ENCODE data around the gene CDH13. TPM values are rescaled to one million over a fixed set of nuclear protein-coding genes. Genes with fewer than 3 reads are reported as not detected.

CDH13 gene
- total RNA-seq, 1 donor from 2014 or later: 20.9 TPM

GRCh38 chr16:83270061-83270460, 643.3 kb downstream of the CDH13 start:
- no peaks in the 10 kb centered on the region for H3K9me3 ChIP-seq (ENCODE audit: control insufficient read depth in 3 of 3, low read length in 3 of 3)
- H3K27ac ChIP-seq (ENCODE audit: low read depth, low read length): no peak overlapping the region
- H3K9ac ChIP-seq (ENCODE audit: low read depth in 1 of 3, low read length in 3 of 3): no peak overlapping the region
- H3K4me1 ChIP-seq (ENCODE audit: control insufficient read depth in 3 of 3, insufficient read depth in 3 of 3, low read length in 3 of 3): peaks cover 5 to 20% (median 9%) of the 10 kb centered on the region in 3 donors
- no peaks in the 10 kb centered on the region for H3K27me3 ChIP-seq (ENCODE audit: control insufficient read depth in 3 of 3, insufficient read depth in 3 of 3, low read length in 3 of 3)
- no peak overlapping the region for H3K4me3 ChIP-seq (ENCODE audit: low read length in 3 of 3)
- H3K36me3 ChIP-seq (ENCODE audit: control insufficient read depth in 3 of 3, insufficient read depth in 3 of 3, low read length in 3 of 3): no peaks in the 10 kb centered on the region

- Histone ChIP-seq H3K27me3 (ENCODE audit: control insufficient read depth in 3 of 3, insufficient read depth in 3 of 3, low read length in 3 of 3) (no peaks in the 10 kb centered on the region), H3K9me3 (ENCODE audit: control insufficient read depth in 3 of 3, low read length in 3 of 3) (no peaks in the 10 kb centered on the region), H3K4me1 (ENCODE audit: control insufficient read depth in 3 of 3, insufficient read depth in 3 of 3, low read length in 3 of 3) (peaks cover 5 to 20% (median 9%) of the 10 kb centered on the region in 3 donors), H3K4me3 (ENCODE audit: low read length in 3 of 3) (no peak overlapping the region), H3K9ac (ENCODE audit: low read depth in 1 of 3, low read length in 3 of 3) (no peak overlapping the region), H3K27ac (ENCODE audit: low read depth, low read length) (no peak overlapping the region), H3K36me3 (ENCODE audit: control insufficient read depth in 3 of 3, insufficient read depth in 3 of 3, low read length in 3 of 3) (no peaks in the 10 kb centered on the region)
These were observed 643.9 kb downstream of the CDH13 start for GRCh38 chr16:83270640-83271039.

GRCh38 chr16:83271123-83271522, 644.4 kb downstream of the CDH13 start:
- no peak overlapping the region for H3K27ac ChIP-seq (ENCODE audit: low read depth, low read length)
- H3K4me1 ChIP-seq (ENCODE audit: control insufficient read depth in 3 of 3, insufficient read depth in 3 of 3, low read length in 3 of 3): peaks cover 5 to 20% (median 9%) of the 10 kb centered on the region in 3 donors
- no peak overlapping the region for H3K9ac ChIP-seq (ENCODE audit: low read depth in 1 of 3, low read length in 3 of 3)
- H3K4me3 ChIP-seq (ENCODE audit: low read length in 3 of 3): no peak overlapping the region
- H3K36me3 ChIP-seq (ENCODE audit: control insufficient read depth in 3 of 3, insufficient read depth in 3 of 3, low read length in 3 of 3): no peaks in the 10 kb centered on the region
- H3K9me3 ChIP-seq (ENCODE audit: control insufficient read depth in 3 of 3, low read length in 3 of 3): no peaks in the 10 kb centered on the region
- no peaks in the 10 kb centered on the region for H3K27me3 ChIP-seq (ENCODE audit: control insufficient read depth in 3 of 3, insufficient read depth in 3 of 3, low read length in 3 of 3)

DNA sequence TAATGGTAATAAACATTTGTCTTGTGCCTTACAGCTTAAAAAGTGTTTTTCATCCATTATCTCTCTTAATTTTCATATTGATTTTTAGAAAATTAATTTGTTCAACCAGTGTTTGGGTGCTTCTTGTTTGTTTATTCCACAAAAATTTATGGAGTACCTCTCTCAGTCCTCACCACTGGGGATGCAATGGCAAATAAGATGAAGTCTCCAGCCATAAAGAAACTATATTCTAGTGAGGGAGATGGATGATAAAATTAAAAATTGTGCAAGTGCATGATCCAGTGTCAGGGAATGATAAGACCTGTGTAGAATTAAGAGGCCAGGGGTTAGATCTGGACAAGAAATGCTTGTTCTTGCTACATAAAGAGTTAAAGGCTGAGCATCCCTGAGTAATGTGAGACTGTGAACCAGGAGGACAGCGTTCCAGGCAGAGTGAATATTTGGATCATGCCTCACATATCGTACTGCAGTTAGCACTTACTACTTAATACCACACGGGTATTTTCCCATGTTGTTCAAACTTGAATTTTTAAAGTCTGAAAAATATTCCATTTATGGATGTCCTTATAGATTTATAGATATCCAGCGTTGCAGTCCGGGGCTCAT, 645.3 kb downstream of the CDH13 start:
- H3K9me3 ChIP-seq (ENCODE audit: control insufficient read depth in 3 of 3, low read length in 3 of 3): no peaks in the 10 kb centered on the region
- no peak overlapping the region for H3K27ac ChIP-seq (ENCODE audit: low read depth, low read length)
- H3K4me3 ChIP-seq (ENCODE audit: low read length in 3 of 3): no peak overlapping the region
- H3K36me3 ChIP-seq (ENCODE audit: control insufficient read depth in 3 of 3, insufficient read depth in 3 of 3, low read length in 3 of 3): no peaks in the 10 kb centered on the region
- no peak overlapping the region for H3K9ac ChIP-seq (ENCODE audit: low read depth in 1 of 3, low read length in 3 of 3)
- H3K4me1 ChIP-seq (ENCODE audit: control insufficient read depth in 3 of 3, insufficient read depth in 3 of 3, low read length in 3 of 3): peaks cover 5 to 20% (median 9%) of the 10 kb centered on the region in 3 donors
- no peaks in the 10 kb centered on the region for H3K27me3 ChIP-seq (ENCODE audit: control insufficient read depth in 3 of 3, insufficient read depth in 3 of 3, low read length in 3 of 3)

- H3K9ac ChIP-seq (ENCODE audit: low read depth in 1 of 3, low read length in 3 of 3): no peak overlapping the region
These were observed 646.1 kb downstream of the CDH13 start for GRCh38 chr16:83272843-83273242.

DNA sequence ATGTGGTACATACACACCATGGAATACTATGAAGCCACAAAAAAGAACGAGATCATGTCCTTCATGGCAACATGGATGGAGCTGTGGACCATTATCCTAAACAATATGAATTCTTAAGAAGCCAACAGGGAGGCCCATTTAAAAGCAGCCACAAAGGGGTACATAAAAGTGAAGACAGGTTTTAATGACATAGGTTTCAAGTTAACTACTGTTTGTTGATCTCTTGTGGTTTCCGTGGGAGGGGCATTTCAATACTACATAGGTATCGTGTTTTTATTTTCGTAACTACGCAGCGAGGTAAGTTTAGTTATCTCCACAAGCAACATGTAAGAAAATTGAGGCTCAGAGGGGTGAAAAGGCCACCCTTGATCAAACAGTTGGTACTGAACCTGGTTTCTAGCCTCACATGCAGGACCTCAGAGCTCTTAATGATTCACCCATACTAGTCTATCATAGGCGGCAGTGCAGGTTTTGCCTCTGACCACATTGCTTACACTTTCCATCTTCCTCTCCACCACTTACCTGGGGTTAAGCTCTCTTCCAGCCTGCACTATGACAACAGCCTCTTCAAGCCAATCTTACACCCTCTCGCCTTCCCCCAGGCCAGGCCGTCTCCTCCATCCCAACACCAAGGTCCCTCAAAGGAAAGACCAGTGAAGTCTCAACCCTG, 646.9 kb downstream of the CDH13 start:
- Histone ChIP-seq H3K36me3 (ENCODE audit: control insufficient read depth in 3 of 3, insufficient read depth in 3 of 3, low read length in 3 of 3) (no peaks in the 10 kb centered on the region), H3K4me1 (ENCODE audit: control insufficient read depth in 3 of 3, insufficient read depth in 3 of 3, low read length in 3 of 3) (peaks cover 3 to 9% (median 3%) of the 10 kb centered on the region in 3 donors), H3K27ac (ENCODE audit: low read depth, low read length) (no peak overlapping the region), H3K4me3 (ENCODE audit: low read length in 3 of 3) (no peak overlapping the region), H3K9ac (ENCODE audit: low read depth in 1 of 3, low read length in 3 of 3) (no peak overlapping the region), H3K9me3 (ENCODE audit: control insufficient read depth in 3 of 3, low read length in 3 of 3) (no peaks in the 10 kb centered on the region), H3K27me3 (ENCODE audit: control insufficient read depth in 3 of 3, insufficient read depth in 3 of 3, low read length in 3 of 3) (no peaks in the 10 kb centered on the region)

More at GRCh38 chr16:83272843-83273242, 646.1 kb downstream of the CDH13 start:
- Histone ChIP-seq H3K27me3 (ENCODE audit: control insufficient read depth in 3 of 3, insufficient read depth in 3 of 3, low read length in 3 of 3) (no peaks in the 10 kb centered on the region), H3K36me3 (ENCODE audit: control insufficient read depth in 3 of 3, insufficient read depth in 3 of 3, low read length in 3 of 3) (no peaks in the 10 kb centered on the region), H3K4me1 (ENCODE audit: control insufficient read depth in 3 of 3, insufficient read depth in 3 of 3, low read length in 3 of 3) (peaks cover 5 to 17% (median 8%) of the 10 kb centered on the region in 3 donors), H3K27ac (ENCODE audit: low read depth, low read length) (no peak overlapping the region), H3K4me3 (ENCODE audit: low read length in 3 of 3) (no peak overlapping the region), H3K9me3 (ENCODE audit: control insufficient read depth in 3 of 3, low read length in 3 of 3) (no peaks in the 10 kb centered on the region)

DNA sequence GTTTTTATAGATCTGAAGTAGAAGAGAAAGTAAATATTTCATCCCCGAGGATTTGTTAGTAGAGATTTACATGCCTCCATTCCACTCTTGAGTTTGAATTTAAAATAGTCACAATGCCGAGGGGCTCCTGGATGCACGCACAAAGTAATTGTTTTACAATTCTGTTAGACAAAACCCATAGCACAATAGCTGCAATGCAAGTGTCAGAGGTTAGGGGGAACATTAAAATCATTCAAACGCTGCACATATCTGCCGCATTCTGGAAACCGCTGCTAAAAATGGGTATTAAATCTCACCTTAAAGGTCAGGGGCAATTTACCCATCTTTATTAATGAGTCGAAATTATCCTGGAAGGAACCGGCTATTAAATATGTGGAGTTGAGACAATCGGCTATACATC, 652.5 kb downstream of the CDH13 start:
- H3K4me1 ChIP-seq (ENCODE audit: control insufficient read depth in 3 of 3, insufficient read depth in 3 of 3, low read length in 3 of 3): no peaks in the 10 kb centered on the region

GRCh38 chr16:83285921-83286320, 659.2 kb downstream of the CDH13 start:
- Histone ChIP-seq H3K27me3 (ENCODE audit: control insufficient read depth in 3 of 3, insufficient read depth in 3 of 3, low read length in 3 of 3) (no peaks in the 10 kb centered on the region), H3K36me3 (ENCODE audit: control insufficient read depth in 3 of 3, insufficient read depth in 3 of 3, low read length in 3 of 3) (no peaks in the 10 kb centered on the region), H3K4me3 (ENCODE audit: low read length in 3 of 3) (no peak overlapping the region), H3K9ac (ENCODE audit: low read depth in 1 of 3, low read length in 3 of 3) (no peak overlapping the region), H3K27ac (ENCODE audit: low read depth, low read length) (no peak overlapping the region), H3K9me3 (ENCODE audit: control insufficient read depth in 3 of 3, low read length in 3 of 3) (no peaks in the 10 kb centered on the region), H3K4me1 (ENCODE audit: control insufficient read depth in 3 of 3, insufficient read depth in 3 of 3, low read length in 3 of 3) (no peaks in the 10 kb centered on the region)

More for the DNA sequence above, 652.5 kb downstream of the CDH13 start:
- Histone ChIP-seq H3K36me3 (ENCODE audit: control insufficient read depth in 3 of 3, insufficient read depth in 3 of 3, low read length in 3 of 3) (no peaks in the 10 kb centered on the region), H3K9me3 (ENCODE audit: control insufficient read depth in 3 of 3, low read length in 3 of 3) (no peaks in the 10 kb centered on the region), H3K27me3 (ENCODE audit: control insufficient read depth in 3 of 3, insufficient read depth in 3 of 3, low read length in 3 of 3) (no peaks in the 10 kb centered on the region), H3K9ac (ENCODE audit: low read depth in 1 of 3, low read length in 3 of 3) (no peak overlapping the region), H3K4me3 (ENCODE audit: low read length in 3 of 3) (no peak overlapping the region), H3K27ac (ENCODE audit: low read depth, low read length) (no peak overlapping the region)

DNA sequence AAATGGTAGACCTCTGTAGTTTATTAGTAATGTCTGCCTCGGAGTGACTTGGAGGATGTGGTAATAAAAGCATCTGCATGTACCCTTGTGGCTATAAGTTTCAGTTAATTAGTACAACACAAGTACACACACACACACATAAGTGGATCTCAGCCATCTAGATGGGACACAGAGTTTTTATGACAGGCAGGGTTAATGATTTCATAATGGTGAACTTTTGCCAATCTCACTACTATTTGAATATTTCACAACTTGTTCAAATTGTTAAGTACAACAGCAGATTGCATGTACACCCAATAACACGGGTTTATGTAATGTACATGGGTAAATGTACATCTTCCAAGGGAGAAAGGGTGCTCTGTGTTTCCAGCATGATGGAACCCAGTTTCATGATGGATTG, 669.7 kb downstream of the CDH13 start:
- Histone ChIP-seq H3K4me1 (ENCODE audit: control insufficient read depth in 3 of 3, insufficient read depth in 3 of 3, low read length in 3 of 3) (no peaks in the 10 kb centered on the region), H3K4me3 (ENCODE audit: low read length in 3 of 3) (no peak overlapping the region), H3K9me3 (ENCODE audit: control insufficient read depth in 3 of 3, low read length in 3 of 3) (no peaks in the 10 kb centered on the region), H3K27ac (ENCODE audit: low read depth, low read length) (no peak overlapping the region), H3K9ac (ENCODE audit: low read depth in 1 of 3, low read length in 3 of 3) (no peak overlapping the region), H3K27me3 (ENCODE audit: control insufficient read depth in 3 of 3, insufficient read depth in 3 of 3, low read length in 3 of 3) (no peaks in the 10 kb centered on the region), H3K36me3 (ENCODE audit: control insufficient read depth in 3 of 3, insufficient read depth in 3 of 3, low read length in 3 of 3) (no peaks in the 10 kb centered on the region)

DNA sequence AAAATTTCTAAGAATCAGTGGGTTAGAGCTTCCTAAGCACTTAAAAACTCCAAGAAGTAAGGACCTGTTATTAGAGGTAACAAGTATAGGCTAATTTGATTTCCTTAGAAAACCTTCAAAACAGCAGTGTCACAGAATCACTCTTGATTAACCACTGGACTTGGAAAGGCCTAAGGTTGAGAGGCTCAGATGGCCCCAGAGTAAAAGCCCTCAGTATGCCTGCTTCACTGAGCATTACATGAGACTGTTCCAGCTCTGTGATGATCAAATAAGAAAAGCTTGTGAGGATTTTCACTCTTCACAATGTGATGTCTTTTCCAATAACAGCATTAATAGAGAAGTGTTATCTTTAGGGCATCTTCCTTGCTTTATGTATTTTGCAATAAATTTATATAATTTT, 671.8 kb downstream of the CDH13 start:
- no peaks in the 10 kb centered on the region for H3K27me3 ChIP-seq (ENCODE audit: control insufficient read depth in 3 of 3, insufficient read depth in 3 of 3, low read length in 3 of 3)
- no peaks in the 10 kb centered on the region for H3K9me3 ChIP-seq (ENCODE audit: control insufficient read depth in 3 of 3, low read length in 3 of 3)
- H3K4me1 ChIP-seq (ENCODE audit: control insufficient read depth in 3 of 3, insufficient read depth in 3 of 3, low read length in 3 of 3): peaks cover 0 to under 1% (median 0%) of the 10 kb centered on the region in 3 donors
- H3K9ac ChIP-seq (ENCODE audit: low read depth in 1 of 3, low read length in 3 of 3): no peak overlapping the region
- no peak overlapping the region for H3K4me3 ChIP-seq (ENCODE audit: low read length in 3 of 3)
- no peak overlapping the region for H3K27ac ChIP-seq (ENCODE audit: low read depth, low read length)
- H3K36me3 ChIP-seq (ENCODE audit: control insufficient read depth in 3 of 3, insufficient read depth in 3 of 3, low read length in 3 of 3): no peaks in the 10 kb centered on the region

Measured in skeletal muscle tissue (tissue), 4 donors.